Uterus (tissue), 2 donors: ENCODE measurements around the gene FPGS.

Source experiments
- POLR2A ChIP-seq, 2 donors: fragments of 450-650 bp; IDR thresholded peaks; one replicate each; pipeline ENCODE4 v1.6.1; 2016; ENCODE audit warnings: antibody characterized with exemption in 2 of 2, mild to moderate bottlenecking in 1 of 2, moderate library complexity in 1 of 2
- TF ChIP-seq, protein P1 (sequence below), 4 experiments: fragments of 200-600 bp in 2 of 4; fragments of 450-650 bp in 2 of 4; sonication (generic) in 2 of 4; IDR thresholded peaks; one replicate each; pipeline ENCODE4 v1.5.1; 2016 to 2019; ENCODE audit warnings: antibody characterized with exemption in 4 of 4, mild to moderate bottlenecking in 2 of 4, moderate library complexity in 1 of 4

DNA sequence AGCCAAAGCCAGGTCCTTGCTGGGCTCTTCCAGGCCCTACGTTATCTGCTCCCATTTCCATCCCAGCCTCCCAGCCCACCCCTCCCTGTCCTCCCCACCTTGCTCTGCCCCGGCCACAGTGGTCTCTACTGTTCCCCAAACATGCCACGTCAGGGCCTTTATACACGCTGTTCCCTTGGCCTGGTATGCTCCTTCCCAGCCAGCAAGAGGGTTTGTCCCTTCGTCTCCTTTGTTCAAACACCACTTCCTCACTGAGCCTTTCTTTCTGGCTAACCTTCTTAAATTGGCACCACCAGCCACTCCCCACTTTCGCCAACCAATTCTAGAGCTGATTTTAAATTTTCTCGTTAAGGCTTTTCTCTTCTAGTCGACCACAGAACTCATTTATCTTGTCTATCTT lies 34.0 kb upstream of the FPGS start:
- TF ChIP-seq, protein P1, sequence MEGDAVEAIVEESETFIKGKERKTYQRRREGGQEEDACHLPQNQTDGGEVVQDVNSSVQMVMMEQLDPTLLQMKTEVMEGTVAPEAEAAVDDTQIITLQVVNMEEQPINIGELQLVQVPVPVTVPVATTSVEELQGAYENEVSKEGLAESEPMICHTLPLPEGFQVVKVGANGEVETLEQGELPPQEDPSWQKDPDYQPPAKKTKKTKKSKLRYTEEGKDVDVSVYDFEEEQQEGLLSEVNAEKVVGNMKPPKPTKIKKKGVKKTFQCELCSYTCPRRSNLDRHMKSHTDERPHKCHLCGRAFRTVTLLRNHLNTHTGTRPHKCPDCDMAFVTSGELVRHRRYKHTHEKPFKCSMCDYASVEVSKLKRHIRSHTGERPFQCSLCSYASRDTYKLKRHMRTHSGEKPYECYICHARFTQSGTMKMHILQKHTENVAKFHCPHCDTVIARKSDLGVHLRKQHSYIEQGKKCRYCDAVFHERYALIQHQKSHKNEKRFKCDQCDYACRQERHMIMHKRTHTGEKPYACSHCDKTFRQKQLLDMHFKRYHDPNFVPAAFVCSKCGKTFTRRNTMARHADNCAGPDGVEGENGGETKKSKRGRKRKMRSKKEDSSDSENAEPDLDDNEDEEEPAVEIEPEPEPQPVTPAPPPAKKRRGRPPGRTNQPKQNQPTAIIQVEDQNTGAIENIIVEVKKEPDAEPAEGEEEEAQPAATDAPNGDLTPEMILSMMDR (IDR thresholded peaks at IDR 0.05) = no peak
- no peak for TF ChIP-seq POLR2A (IDR thresholded peaks at IDR 0.05)
